Tibial nerve (tissue), 4 donors: Measurements from ENCODE around the gene NXPH4. TPM values are rescaled to one million over a fixed set of nuclear protein-coding genes. Genes with fewer than 3 reads are reported as not detected.

ENCODE experiments used
- DNase-seq, 2 donors: peaks; one replicate each; pipeline ENCODE4 v3.0.0-alpha.2; 2019; ENCODE audit warnings: low spot score in 2 of 2
- H3K27ac ChIP-seq, 4 donors: fragments of 200-600 bp; sonication (generic) in 3 of 4; one replicate each; pipeline ENCODE4 v1.5.1; 2017 to 2019; ENCODE audit warnings: mild to moderate bottlenecking in 1 of 4
- H3K27me3 ChIP-seq, 2 donors: fragments of 200-600 bp; sonication (generic) in 1 of 2; one replicate each; pipeline versions ENCODE4 v1.5.1 to v1.6.0; 2017 to 2019
- H3K36me3 ChIP-seq, 3 donors: fragments of 200-600 bp; sonication (generic); one replicate each; pipeline ENCODE4 v1.5.1; 2018 to 2019
- H3K4me1 ChIP-seq, 4 donors: fragments of 200-600 bp; sonication (generic) in 3 of 4; one replicate each; pipeline ENCODE4 v1.5.1; 2017 to 2019
- H3K4me3 ChIP-seq, 4 donors: fragments of 200-600 bp; sonication (generic) in 3 of 4; one replicate each; pipeline ENCODE4 v1.5.1; 2017 to 2019; ENCODE audit warnings: mild to moderate bottlenecking in 1 of 4, moderate library complexity in 1 of 4
- H3K9me3 ChIP-seq, 4 donors: fragments of 200-600 bp; sonication (generic) in 3 of 4; one replicate each; pipeline ENCODE4 v1.5.1; 2017 to 2019
- CTCF ChIP-seq, 5 experiments: fragments of 200-600 bp in 3 of 5; fragments of 450-650 bp in 2 of 5; sonication (generic) in 3 of 5; IDR thresholded peaks; one replicate each; pipeline ENCODE4 v1.5.1; 2016 to 2019; ENCODE audit warnings: antibody characterized with exemption in 5 of 5, mild to moderate bottlenecking in 3 of 5, moderate library complexity in 2 of 5
- EP300 ChIP-seq, 2 donors: sonication (generic); formaldehyde crosslinking; IDR thresholded peaks; one replicate each; pipeline ENCODE4 v1.6.1; 2017; ENCODE audit warnings: antibody characterized with exemption in 2 of 2, mild to moderate bottlenecking in 1 of 2
- POLR2A ChIP-seq, 2 donors: fragments of 450-650 bp; IDR thresholded peaks; one replicate each; pipeline ENCODE4 v1.6.1; 2017; ENCODE audit warnings: antibody characterized with exemption in 2 of 2, mild to moderate bottlenecking in 2 of 2, moderate library complexity in 2 of 2
- WGBS, 2 donors: methylation state at CpG; one replicate each; pipeline ENCODE4 v1.1.5; 2018; 5-methylcytosine and 5-hydroxymethylcytosine counted together
- total RNA-seq, 4 donors: library from RNA; depleted of rRNA; stranded (reverse); fragments of >200 nt; gene quantifications; one replicate each; pipeline ENCODE4 v1.1.0, GENCODE V29; 2016

The NXPH4 gene
- total RNA-seq, 4 donors from 2014 or later: 4.2 TPM; not detected in 3

GRCh38 chr12:57234233-57234570 lies 17.6 kb downstream of the NXPH4 start:
- peaks cover 4 to 68% (median 36%) of the 10 kb centered on the region in 4 donors for H3K4me1 ChIP-seq
- H3K27ac ChIP-seq: peak overlapping the region in 2 of 4 donors; percentile 66 to 76
- no peaks in the 10 kb centered on the region for H3K9me3 ChIP-seq
- WGBS, 2 donors: 78 to 84% methylated on average over 3 of the region's 3 CpGs
- H3K36me3 ChIP-seq: peaks cover 0 to 40% (median 14%) of the 10 kb centered on the region in 3 donors
- peaks cover 0 to 27% of the 10 kb centered on the region in 2 donors for H3K27me3 ChIP-seq
- TF ChIP-seq EP300 (IDR thresholded peaks at IDR 0.05) (no peak), CTCF (IDR thresholded peaks at IDR 0.05) (no peak), POLR2A (IDR thresholded peaks at IDR 0.05) (no peak)
- no peak for DNase-seq
- H3K4me3 ChIP-seq: no peak overlapping the region

GRCh38 chr12:57234571-57235016 lies 18.0 kb downstream of the NXPH4 start:
- DNase-seq: no peak
- peaks cover 4 to 70% (median 38%) of the 10 kb centered on the region in 4 donors for H3K4me1 ChIP-seq
- TF ChIP-seq CTCF (IDR thresholded peaks at IDR 0.05) (no peak), EP300 (IDR thresholded peaks at IDR 0.05) (no peak), POLR2A (IDR thresholded peaks at IDR 0.05) (no peak)
- no peak overlapping the region for H3K4me3 ChIP-seq
- no peaks in the 10 kb centered on the region for H3K9me3 ChIP-seq
- peaks cover 0 to 40% (median 14%) of the 10 kb centered on the region in 3 donors for H3K36me3 ChIP-seq
- 81 to 82% methylated on average over 10 of the region's 10 CpGs for WGBS, 2 donors
- peaks cover 0 to 31% of the 10 kb centered on the region in 2 donors for H3K27me3 ChIP-seq
- H3K27ac ChIP-seq: peak overlapping the region in 3 of 4 donors; percentile 53 to 76 (median 66)

- peaks cover 4 to 72% (median 43%) of the 10 kb centered on the region in 4 donors for H3K4me1 ChIP-seq
- H3K9me3 ChIP-seq: no peaks in the 10 kb centered on the region
- peaks cover 0 to 40% (median 14%) of the 10 kb centered on the region in 3 donors for H3K36me3 ChIP-seq
- no peak for TF ChIP-seq CTCF (IDR thresholded peaks at IDR 0.05)
- no peak overlapping the region for H3K4me3 ChIP-seq
- H3K27ac ChIP-seq: peak overlapping the region in 3 of 4 donors; percentile 53 to 76 (median 66)
- 37 to 53% methylated on average over 14 to 26 of the region's 26 CpGs for WGBS, 2 donors
- no peak for DNase-seq
- peaks cover 0 to 37% of the 10 kb centered on the region in 2 donors for H3K27me3 ChIP-seq
Observed at GRCh38 chr12:57235017-57235727, 18.6 kb downstream of the NXPH4 start.

- no peak for DNase-seq
- Histone ChIP-seq H3K9me3 (no peaks in the 10 kb centered on the region), H3K27ac (peak overlapping the region in 2 of 4 donors; percentile 66 to 76), H3K4me1 (peaks cover 0 to 72% (median 43%) of the 10 kb centered on the region in 4 donors), H3K27me3 (peaks cover 0 to 43% of the 10 kb centered on the region in 2 donors), H3K4me3 (peak overlapping the region in 1 of 4 donors; percentile 15), H3K36me3 (peaks cover 0 to 40% (median 14%) of the 10 kb centered on the region in 3 donors)
- TF ChIP-seq CTCF (IDR thresholded peaks at IDR 0.05): no peak
- no peak for TF ChIP-seq EP300 (IDR thresholded peaks at IDR 0.05)
- no peak for TF ChIP-seq POLR2A (IDR thresholded peaks at IDR 0.05)
- WGBS, 2 donors: 70 to 71% methylated on average over 7 to 8 of the region's 8 CpGs
Observed at GRCh38 chr12:57235728-57236131, 19.1 kb downstream of the NXPH4 start.

- TF ChIP-seq POLR2A (IDR thresholded peaks at IDR 0.05) (no peak), EP300 (IDR thresholded peaks at IDR 0.05) (no peak), CTCF (IDR thresholded peaks at IDR 0.05) (no peak)
- no peak for DNase-seq
- WGBS, 2 donors: 33 to 42% methylated on average over 35 to 37 of the region's 40 CpGs
- H3K4me1 ChIP-seq: peaks cover 0 to 72% (median 45%) of the 10 kb centered on the region in 4 donors
- H3K36me3 ChIP-seq: peaks cover 0 to 35% (median 14%) of the 10 kb centered on the region in 3 donors
- H3K9me3 ChIP-seq: no peaks in the 10 kb centered on the region
- peaks cover 0 to 49% of the 10 kb centered on the region in 2 donors for H3K27me3 ChIP-seq
- H3K27ac ChIP-seq: peak overlapping the region in 2 of 4 donors; percentile 66 to 76
- H3K4me3 ChIP-seq: peak overlapping the region in 2 of 4 donors; percentile 1 to 15
Observed at GRCh38 chr12:57236201-57236924, 19.8 kb downstream of the NXPH4 start.
